Liver (tissue), 3 donors: ENCODE results near the gene GADD45GIP1.

Experiments
- CTCF ChIP-seq: fragments of 150-350 bp; IDR thresholded peaks from 2 replicates; pipeline ENCODE4 v1.5.1; 2017; ENCODE audit warnings: improper control_type of control experiment, low read depth, low read length; ENCODE audit not compliant: missing input control
- FOXA1 ChIP-seq: IDR thresholded peaks from 2 replicates; pipeline ENCODE4 v1.6.1; 2016; ENCODE audit warnings: antibody characterized with exemption
- GABPA ChIP-seq, 2 donors: IDR thresholded peaks in 1 of 2; conservative IDR thresholded peaks in 1 of 2; 2 replicates each; pipeline ENCODE4 v1.6.1; 2016; ENCODE audit warnings: antibody characterized with exemption in 2 of 2, mild to moderate bottlenecking in 1 of 2, moderate library complexity in 1 of 2
- HNF4G ChIP-seq: IDR thresholded peaks from 2 replicates; pipeline ENCODE4 v1.6.1; 2016; ENCODE audit warnings: antibody characterized with exemption
- RAD21 ChIP-seq, 2 donors: IDR thresholded peaks; 2 replicates each; pipeline ENCODE4 v1.6.1; 2016; ENCODE audit warnings: antibody characterized with exemption in 2 of 2, mild to moderate bottlenecking in 2 of 2
- ZBTB33 ChIP-seq: IDR thresholded peaks from 2 replicates; pipeline ENCODE4 v1.6.1; 2016; ENCODE audit warnings: antibody characterized with exemption
- TF ChIP-seq, protein P1 (sequence below): IDR thresholded peaks from 2 replicates; pipeline ENCODE4 v1.6.1; 2016; ENCODE audit warnings: antibody characterized with exemption
- donor health status: healthy.
- donor health status: healthy.

- TF ChIP-seq ZBTB33 (no peak), CTCF (no peak), GABPA (IDR thresholded peaks at IDR 0.05 in 1 of 2, conservative IDR thresholded peaks at IDR 0.05 in 1 of 2) (no peak), RAD21 (IDR thresholded peaks at IDR 0.05) (no peak), HNF4G (no peak), FOXA1 (no peak)
- TF ChIP-seq, protein P1, sequence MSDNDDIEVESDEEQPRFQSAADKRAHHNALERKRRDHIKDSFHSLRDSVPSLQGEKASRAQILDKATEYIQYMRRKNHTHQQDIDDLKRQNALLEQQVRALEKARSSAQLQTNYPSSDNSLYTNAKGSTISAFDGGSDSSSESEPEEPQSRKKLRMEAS = no peak
Observed at GRCh38 chr19:12946731-12947496, 10.1 kb downstream of the GADD45GIP1 start.
